ENCODE data around the gene TM4SF4. TPM values are rescaled to one million over a fixed set of nuclear protein-coding genes. Genes with fewer than 3 reads are reported as not detected.

The TM4SF4 gene
- total and polyA plus RNA-seq, 2 experiments from 2014 or later = not detected

DNA sequence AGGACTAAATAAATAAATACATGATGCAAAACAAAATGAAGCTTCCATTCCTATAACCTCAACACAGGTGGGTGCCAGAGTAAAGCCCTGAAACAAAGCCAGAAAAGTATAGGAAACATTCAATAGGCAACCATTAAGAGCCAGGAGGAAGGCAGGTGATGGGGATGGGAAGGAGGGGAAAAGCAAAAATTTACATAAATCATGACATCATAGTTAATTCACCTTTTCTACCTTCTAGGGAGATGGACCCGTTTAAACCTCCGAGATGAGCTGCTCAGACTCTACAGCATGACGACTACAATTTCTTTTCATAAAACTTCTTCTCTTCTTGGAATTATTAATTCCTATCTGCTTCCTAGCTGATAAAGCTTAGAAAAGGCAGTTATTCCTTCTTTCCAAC lies 27.9 kb downstream of the TM4SF4 start:
- Histone ChIP-seq H3K4me3 (no peak overlapping the region), H3K79me2 (replicated peaks; ENCODE audit: insufficient read depth) (no peaks in the 10 kb centered on the region), H3K27ac (ENCODE audit: low read depth) (no peak overlapping the region), H3K27me3 (ENCODE audit: insufficient read depth) (no peaks in the 10 kb centered on the region), H3K36me3 (ENCODE audit: insufficient read depth) (no peaks in the 10 kb centered on the region), H3K4me2 (no peak overlapping the region), H2AFZ (no peak overlapping the region), H3K9me2 (ENCODE audit: insufficient read depth) (no peaks in the 10 kb centered on the region; the same call in 1 of the 2 replicates), H4K20me1 (replicated peaks; ENCODE audit: insufficient read depth) (no peaks in the 10 kb centered on the region), H3F3A (replicated peaks; ENCODE audit: low read depth) (no peaks in the 10 kb centered on the region), H3K4me1 (ENCODE audit: insufficient read depth) (no peaks in the 10 kb centered on the region)
- Mint-ChIP-seq H3K27ac (no peak overlapping the region), H3K36me3 (ENCODE audit: low read depth) (no peaks in the 10 kb centered on the region), H3K9me3 (no peaks in the 10 kb centered on the region), H3K27me3 (ENCODE audit: insufficient read depth, low read depth, poor library complexity) (no peaks in the 10 kb centered on the region), H3K4me1 (peaks cover 3% of the 10 kb centered on the region; the same call in 2 of the 3 replicates), H3K4me3 (no peak overlapping the region)
- DNase-seq (ENCODE audit: low spot score) (peak; percentile 28), ATAC-seq (no peak; the same call in 2 of the 3 replicates)
- TF ChIP-seq ZNF331 (CRISPR knock-in tag; IDR thresholded peaks at IDR 0.05; ENCODE audit: low read depth) = no peak
- no peak for TF ChIP-seq POLR2AphosphoS5 (IDR thresholded peaks at IDR 0.05; ENCODE audit: low read depth)
- TF ChIP-seq, protein P1, sequence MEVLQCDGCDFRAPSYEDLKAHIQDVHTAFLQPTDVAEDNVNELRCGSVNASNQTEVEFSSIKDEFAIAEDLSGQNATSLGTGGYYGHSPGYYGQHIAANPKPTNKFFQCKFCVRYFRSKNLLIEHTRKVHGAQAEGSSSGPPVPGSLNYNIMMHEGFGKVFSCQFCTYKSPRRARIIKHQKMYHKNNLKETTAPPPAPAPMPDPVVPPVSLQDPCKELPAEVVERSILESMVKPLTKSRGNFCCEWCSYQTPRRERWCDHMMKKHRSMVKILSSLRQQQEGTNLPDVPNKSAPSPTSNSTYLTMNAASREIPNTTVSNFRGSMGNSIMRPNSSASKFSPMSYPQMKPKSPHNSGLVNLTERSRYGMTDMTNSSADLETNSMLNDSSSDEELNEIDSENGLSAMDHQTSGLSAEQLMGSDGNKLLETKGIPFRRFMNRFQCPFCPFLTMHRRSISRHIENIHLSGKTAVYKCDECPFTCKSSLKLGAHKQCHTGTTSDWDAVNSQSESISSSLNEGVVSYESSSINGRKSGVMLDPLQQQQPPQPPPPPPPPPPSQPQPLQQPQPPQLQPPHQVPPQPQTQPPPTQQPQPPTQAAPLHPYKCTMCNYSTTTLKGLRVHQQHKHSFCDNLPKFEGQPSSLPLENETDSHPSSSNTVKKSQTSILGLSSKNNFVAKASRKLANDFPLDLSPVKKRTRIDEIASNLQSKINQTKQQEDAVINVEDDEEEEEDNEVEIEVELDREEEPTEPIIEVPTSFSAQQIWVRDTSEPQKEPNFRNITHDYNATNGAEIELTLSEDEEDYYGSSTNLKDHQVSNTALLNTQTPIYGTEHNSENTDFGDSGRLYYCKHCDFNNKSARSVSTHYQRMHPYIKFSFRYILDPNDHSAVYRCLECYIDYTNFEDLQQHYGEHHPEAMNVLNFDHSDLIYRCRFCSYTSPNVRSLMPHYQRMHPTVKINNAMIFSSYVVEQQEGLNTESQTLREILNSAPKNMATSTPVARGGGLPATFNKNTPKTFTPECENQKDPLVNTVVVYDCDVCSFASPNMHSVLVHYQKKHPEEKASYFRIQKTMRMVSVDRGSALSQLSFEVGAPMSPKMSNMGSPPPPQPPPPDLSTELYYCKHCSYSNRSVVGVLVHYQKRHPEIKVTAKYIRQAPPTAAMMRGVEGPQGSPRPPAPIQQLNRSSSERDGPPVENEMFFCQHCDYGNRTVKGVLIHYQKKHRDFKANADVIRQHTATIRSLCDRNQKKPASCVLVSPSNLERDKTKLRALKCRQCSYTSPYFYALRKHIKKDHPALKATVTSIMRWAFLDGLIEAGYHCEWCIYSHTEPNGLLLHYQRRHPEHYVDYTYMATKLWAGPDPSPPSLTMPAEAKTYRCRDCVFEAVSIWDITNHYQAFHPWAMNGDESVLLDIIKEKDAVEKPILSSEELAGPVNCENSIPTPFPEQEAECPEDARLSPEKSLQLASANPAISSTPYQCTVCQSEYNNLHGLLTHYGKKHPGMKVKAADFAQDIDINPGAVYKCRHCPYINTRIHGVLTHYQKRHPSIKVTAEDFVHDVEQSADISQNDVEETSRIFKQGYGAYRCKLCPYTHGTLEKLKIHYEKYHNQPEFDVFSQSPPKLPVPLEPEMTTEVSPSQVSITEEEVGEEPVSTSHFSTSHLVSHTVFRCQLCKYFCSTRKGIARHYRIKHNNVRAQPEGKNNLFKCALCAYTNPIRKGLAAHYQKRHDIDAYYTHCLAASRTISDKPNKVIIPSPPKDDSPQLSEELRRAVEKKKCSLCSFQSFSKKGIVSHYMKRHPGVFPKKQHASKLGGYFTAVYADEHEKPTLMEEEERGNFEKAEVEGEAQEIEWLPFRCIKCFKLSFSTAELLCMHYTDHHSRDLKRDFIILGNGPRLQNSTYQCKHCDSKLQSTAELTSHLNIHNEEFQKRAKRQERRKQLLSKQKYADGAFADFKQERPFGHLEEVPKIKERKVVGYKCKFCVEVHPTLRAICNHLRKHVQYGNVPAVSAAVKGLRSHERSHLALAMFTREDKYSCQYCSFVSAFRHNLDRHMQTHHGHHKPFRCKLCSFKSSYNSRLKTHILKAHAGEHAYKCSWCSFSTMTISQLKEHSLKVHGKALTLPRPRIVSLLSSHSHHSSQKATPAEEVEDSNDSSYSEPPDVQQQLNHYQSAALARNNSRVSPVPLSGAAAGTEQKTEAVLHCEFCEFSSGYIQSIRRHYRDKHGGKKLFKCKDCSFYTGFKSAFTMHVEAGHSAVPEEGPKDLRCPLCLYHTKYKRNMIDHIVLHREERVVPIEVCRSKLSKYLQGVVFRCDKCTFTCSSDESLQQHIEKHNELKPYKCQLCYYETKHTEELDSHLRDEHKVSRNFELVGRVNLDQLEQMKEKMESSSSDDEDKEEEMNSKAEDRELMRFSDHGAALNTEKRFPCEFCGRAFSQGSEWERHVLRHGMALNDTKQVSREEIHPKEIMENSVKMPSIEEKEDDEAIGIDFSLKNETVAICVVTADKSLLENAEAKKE (CRISPR knock-in tag; IDR thresholded peaks at IDR 0.05) = no peak
- no peak for TF ChIP-seq EZH2 (IDR thresholded peaks at IDR 0.05; ENCODE audit: low read depth, unreplicated experiment)
- no peak for TF ChIP-seq JUNB (IDR thresholded peaks at IDR 0.05; ENCODE audit: unreplicated experiment)
- no peak for TF ChIP-seq ZNF114 (CRISPR knock-in tag; IDR thresholded peaks at IDR 0.05)

DNA sequence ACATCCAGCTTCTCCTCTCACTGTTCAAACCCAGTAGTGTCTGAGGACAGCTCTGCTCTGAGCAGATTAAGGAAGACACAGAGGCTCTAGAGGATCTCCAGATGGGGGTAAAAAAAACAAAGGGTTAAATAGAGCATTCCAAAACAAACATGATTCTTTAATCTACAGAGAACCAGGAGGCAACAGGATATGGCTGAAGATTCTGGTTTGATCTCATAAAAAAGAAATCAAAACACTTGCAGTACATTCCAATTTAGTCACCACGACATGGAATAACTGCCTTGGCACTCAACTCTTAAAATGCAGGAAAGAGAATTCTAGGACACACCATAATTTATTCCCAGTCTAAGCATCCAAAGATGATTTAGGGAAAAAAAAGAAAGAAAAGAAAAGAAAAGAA lies 32.0 kb downstream of the TM4SF4 start:
- no peak for ATAC-seq
- H3K4me2 ChIP-seq = no peak overlapping the region
- H3K36me3 ChIP-seq (ENCODE audit: insufficient read depth) = no peaks in the 10 kb centered on the region
- TF ChIP-seq EZH2 (IDR thresholded peaks at IDR 0.05; ENCODE audit: low read depth, unreplicated experiment) (no peak), CREB1 (CRISPR knock-in tag; IDR thresholded peaks at IDR 0.05; ENCODE audit: low read depth) (no peak), NANOG (IDR thresholded peaks at IDR 0.05; ENCODE audit: borderline replicate concordance) (no peak), ETS1 (IDR thresholded peaks at IDR 0.05) (no peak)

More for the DNA sequence above, 32.0 kb downstream of the TM4SF4 start:
- Histone ChIP-seq H2AFZ (no peak overlapping the region), H3K4me1 (ENCODE audit: insufficient read depth) (no peaks in the 10 kb centered on the region), H3K27me3 (ENCODE audit: insufficient read depth) (no peaks in the 10 kb centered on the region), H4K20me1 (replicated peaks; ENCODE audit: insufficient read depth) (no peaks in the 10 kb centered on the region), H3K4me3 (no peak overlapping the region), H3K9me2 (ENCODE audit: insufficient read depth) (no peaks in the 10 kb centered on the region; the same call in 1 of the 2 replicates), H3K27ac (ENCODE audit: low read depth) (no peak overlapping the region), H3F3A (replicated peaks; ENCODE audit: low read depth) (no peaks in the 10 kb centered on the region), H3K79me2 (replicated peaks; ENCODE audit: insufficient read depth) (no peaks in the 10 kb centered on the region)
- Mint-ChIP-seq H3K27me3 (ENCODE audit: insufficient read depth, low read depth, poor library complexity) (no peaks in the 10 kb centered on the region), H3K36me3 (ENCODE audit: low read depth) (no peaks in the 10 kb centered on the region), H3K27ac (no peak overlapping the region), H3K4me3 (no peak overlapping the region), H3K9me3 (no peaks in the 10 kb centered on the region), H3K4me1 (no peaks in the 10 kb centered on the region; the same call in 2 of the 3 replicates)
- no peak for DNase-seq (ENCODE audit: low spot score)

Data from GM23338 (cell line).